GM19035 (cell line): Measurements from ENCODE around the gene OLFM3.

Experiments
- ATAC-seq: cut with Tn5 transposase; IDR thresholded peaks from one replicate; pipeline ENCODE4 v1.9.1; 2021; ENCODE audit not compliant: unreplicated experiment

OLFM3 gene

GRCh38 chr1:101996825-101997465 lies at the start of gene OLFM3:
Gene OLFM3 (minus strand): TSS chr1:101996926.
- ATAC-seq = no peak

- ATAC-seq = no peak
These were observed 49.0 kb upstream of the OLFM3 start for GRCh38 chr1:102045752-102046151.

GRCh38 chr1:102032534-102032933 lies 35.8 kb upstream of the OLFM3 start:
- ATAC-seq = peak; percentile 72

- no peak for ATAC-seq
These were observed 22.8 kb upstream of the OLFM3 start for GRCh38 chr1:102019530-102019929.

- no peak for ATAC-seq
These were observed 19.0 kb upstream of the OLFM3 start for GRCh38 chr1:102015728-102016127.

GRCh38 chr1:102002057-102002456 lies 5.3 kb upstream of the OLFM3 start:
- ATAC-seq = no peak

- ATAC-seq = no peak
These were observed 561 bp downstream of the OLFM3 start for GRCh38 chr1:101995984-101996745.

- no peak for ATAC-seq
These were observed 3.0 kb downstream of the OLFM3 start for GRCh38 chr1:101993710-101994109.

- no peak for ATAC-seq
These were observed 3.7 kb downstream of the OLFM3 start for GRCh38 chr1:101992821-101993575.

- no peak for ATAC-seq
These were observed 15.8 kb downstream of the OLFM3 start for GRCh38 chr1:101980974-101981373.

GRCh38 chr1:101977266-101977665 lies 19.5 kb downstream of the OLFM3 start:
- no peak for ATAC-seq

GRCh38 chr1:101976161-101976560 lies 20.6 kb downstream of the OLFM3 start:
- ATAC-seq = no peak

GRCh38 chr1:101975371-101975770 lies 21.4 kb downstream of the OLFM3 start:
- ATAC-seq = no peak

GRCh38 chr1:101974599-101975274 lies 22.0 kb downstream of the OLFM3 start:
- no peak for ATAC-seq

GRCh38 chr1:101971304-101971703 lies 25.4 kb downstream of the OLFM3 start:
- no peak for ATAC-seq

GRCh38 chr1:101967871-101968270 lies 28.9 kb downstream of the OLFM3 start:
- ATAC-seq = no peak

- no peak for ATAC-seq
These were observed 31.4 kb downstream of the OLFM3 start for GRCh38 chr1:101965341-101965740.

GRCh38 chr1:101964708-101965107 lies 32.0 kb downstream of the OLFM3 start:
- ATAC-seq = no peak

- ATAC-seq = no peak
These were observed 36.6 kb downstream of the OLFM3 start for GRCh38 chr1:101960142-101960541.

- no peak for ATAC-seq
These were observed 37.3 kb downstream of the OLFM3 start for GRCh38 chr1:101959456-101959855.

GRCh38 chr1:101957771-101958170 lies 39.0 kb downstream of the OLFM3 start:
- no peak for ATAC-seq
